IPS-18c (cell line): ENCODE data around the gene GRHL3.

ENCODE experiments used
- H3K4me3 ChIP-seq: 2 replicates; pipeline ENCODE4 v1.7.0; 2013; ENCODE audit warnings: low read depth, mild to moderate bottlenecking, low read length, moderate library complexity; ENCODE audit not compliant: insufficient read depth
- H3K9me3 ChIP-seq: one replicate; pipeline ENCODE4 v1.6.1; 2013; ENCODE audit warnings: mild to moderate bottlenecking, low read length, moderate library complexity; ENCODE audit not compliant: control insufficient read depth, insufficient read depth

The GRHL3 gene

DNA sequence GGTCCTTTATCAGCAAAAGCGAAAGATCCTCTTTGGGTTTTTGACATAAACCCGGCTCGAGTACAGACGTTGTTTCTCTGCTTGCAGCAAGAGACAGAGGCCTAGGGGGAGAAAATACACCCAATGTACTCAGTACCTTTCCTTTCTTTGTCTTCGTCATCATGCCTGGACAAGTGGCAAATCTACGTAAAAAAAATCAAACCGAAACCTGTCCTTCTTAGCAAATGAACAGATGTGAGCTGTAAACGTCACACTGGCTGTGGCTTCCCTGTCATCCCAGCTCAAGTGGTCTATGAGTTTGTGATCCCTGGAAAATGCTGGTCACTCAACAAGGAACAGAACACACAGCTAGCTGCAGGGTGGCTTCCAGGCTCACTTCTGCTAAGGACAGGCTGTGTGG, 54.6 kb downstream of the GRHL3 start:
- Histone ChIP-seq H3K9me3 (no peaks in the 10 kb centered on the region), H3K4me3 (no peak overlapping the region)

DNA sequence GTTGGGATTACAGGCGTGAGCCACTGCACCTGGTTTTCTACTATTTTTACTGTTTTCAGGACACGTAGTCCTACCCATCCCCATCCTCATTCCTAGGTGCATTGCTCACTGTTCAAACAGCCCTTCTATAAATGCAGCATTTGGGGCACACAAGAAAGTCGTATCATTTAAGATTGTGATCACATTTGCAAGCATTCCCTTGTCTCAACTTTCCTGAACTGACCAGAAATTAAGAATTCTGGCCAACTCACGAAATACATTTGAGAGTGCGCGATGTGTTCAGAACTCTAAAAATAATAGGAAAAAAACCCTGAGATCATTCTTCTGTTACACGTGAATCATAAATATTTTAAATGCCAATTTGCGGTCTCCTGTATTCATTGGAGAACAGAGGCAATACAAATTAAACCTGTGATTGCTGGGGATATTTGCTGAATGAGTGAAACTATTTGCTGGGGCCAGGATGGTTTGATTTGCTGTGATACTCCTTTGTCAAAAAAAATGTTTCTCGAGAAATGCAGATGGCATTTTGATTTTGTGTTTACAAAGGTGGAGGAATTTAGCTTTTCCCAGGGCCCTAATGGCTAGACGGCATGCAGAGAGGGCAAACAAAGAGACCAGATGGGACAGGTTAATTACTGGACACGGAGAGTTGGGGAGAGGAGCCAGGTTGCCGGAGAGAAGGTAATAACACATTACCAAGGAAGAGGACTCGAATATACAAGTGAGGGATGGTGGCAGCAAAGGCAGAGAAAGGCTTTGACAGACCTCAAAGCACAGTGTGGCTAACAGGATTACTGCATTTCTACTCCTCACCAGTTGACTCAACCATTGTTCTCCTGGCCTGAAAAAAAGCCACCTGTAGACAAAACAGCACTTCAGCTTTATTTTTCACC, 56.0 kb downstream of the GRHL3 start:
- Histone ChIP-seq H3K4me3 (no peak overlapping the region), H3K9me3 (no peaks in the 10 kb centered on the region)

DNA sequence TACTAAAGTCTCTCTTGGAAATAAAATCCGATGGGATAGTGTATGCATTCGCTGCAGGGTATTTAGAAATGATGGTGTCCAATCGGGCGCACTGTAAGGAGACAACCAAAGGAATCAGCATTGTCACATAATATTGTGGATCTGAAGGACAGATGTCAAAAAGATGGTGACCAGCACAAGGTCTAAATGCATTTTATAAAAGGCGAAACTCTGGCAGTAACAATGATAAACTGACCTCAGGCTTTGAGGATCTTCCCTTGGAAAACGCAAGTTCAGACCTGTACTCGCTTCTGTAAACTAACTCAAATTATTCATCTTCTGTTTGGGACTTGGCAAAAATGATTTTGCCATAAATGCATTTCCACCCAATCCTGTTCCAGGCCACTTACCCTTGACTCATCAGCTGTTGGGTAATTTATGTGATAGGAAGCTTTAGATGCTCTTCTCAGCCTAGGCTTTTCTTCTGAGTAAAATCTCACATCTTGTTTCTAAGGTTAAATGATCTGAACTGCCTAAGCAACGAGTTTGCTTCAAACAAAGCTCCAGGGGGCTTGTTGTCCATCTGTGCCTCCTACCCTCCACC, 60.7 kb downstream of the GRHL3 start:
- no peaks in the 10 kb centered on the region for H3K9me3 ChIP-seq
- no peak overlapping the region for H3K4me3 ChIP-seq

DNA sequence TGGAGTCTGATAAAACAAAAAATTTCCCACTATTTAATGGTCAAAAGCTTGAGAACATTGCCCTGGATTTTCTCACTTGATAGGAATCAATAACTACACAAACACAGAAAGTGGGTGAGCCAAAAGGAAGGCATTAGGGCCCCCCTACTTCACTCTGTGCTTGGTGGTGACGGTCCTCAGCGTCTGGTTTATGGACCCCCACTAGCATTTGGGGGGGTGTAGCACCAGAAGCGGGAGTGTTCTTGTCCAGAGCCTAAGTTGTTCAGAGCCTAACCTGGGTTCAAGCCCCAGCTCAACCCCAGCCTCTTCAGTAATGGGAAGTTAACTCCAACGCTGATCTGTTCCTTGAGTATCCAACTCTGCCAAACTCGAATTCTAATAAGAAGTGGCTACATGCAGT, 61.4 kb downstream of the GRHL3 start:
- Histone ChIP-seq H3K9me3 (no peaks in the 10 kb centered on the region), H3K4me3 (no peak overlapping the region)

DNA sequence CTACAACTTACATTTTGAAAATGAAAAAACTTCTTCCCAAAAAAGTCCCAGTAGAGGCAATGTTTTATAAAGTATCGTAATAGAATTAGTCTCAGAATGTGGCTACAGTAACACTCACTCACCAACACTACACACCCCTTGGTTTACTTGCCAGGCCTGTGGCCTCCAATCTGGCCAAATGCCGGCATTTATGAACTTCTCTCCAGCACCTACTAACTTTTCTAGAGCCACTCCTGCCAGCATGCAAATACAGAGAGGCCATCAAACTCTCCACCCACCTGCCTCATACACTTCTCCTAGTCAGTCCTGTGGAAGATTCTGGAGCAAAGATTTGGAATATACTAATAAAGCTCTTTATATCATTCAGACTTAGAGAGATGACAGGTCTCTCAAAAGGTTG, 62.1 kb downstream of the GRHL3 start:
- Histone ChIP-seq H3K4me3 (no peak overlapping the region), H3K9me3 (no peaks in the 10 kb centered on the region)

DNA sequence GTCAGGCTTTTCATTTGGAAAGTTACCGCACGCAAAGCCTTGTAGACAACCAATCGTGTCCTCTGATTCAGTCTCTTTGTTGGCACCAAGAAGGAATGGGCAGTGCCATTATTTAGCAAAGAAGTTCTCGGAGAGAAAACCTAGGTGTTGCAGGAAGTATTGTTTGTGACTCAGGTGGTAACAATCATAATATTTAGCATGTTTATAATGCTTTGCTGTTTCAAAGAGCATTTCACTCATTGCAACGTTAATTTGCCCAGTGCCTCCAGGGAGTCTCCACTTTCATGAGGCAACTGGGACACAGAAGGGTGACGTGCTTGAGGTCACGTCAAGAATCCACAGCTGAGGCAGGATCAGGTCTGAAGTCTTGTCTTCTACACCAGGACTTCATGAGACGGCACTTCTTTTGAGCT, 63.0 kb downstream of the GRHL3 start:
- no peaks in the 10 kb centered on the region for H3K9me3 ChIP-seq
- no peak overlapping the region for H3K4me3 ChIP-seq

DNA sequence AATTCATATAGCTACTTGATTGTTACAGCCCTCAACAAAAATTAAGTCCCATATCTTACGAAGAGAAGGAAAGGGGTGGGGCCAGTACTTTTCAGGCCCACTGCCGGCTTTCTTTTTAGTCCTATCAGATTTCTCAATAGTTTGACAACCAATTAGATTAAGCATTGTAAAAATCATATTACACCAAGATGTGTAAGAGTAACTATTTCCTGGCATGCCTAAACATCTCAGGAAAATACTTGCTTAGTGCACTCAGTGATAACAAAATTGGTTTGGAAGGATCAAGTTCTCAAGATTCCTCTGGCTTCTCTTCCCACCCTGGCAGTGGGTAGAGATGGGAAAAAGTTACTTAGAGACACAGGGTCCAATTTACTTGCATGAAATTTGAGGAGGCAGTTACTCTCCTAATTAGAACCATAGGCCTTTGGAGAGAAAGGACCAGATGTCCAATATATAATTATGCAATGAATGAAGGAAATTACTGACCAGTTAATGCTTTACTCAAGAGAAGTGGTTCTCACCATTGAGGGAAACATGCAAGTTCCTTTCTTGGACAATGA, 64.3 kb downstream of the GRHL3 start:
- H3K4me3 ChIP-seq: no peak overlapping the region
- H3K9me3 ChIP-seq: no peaks in the 10 kb centered on the region

DNA sequence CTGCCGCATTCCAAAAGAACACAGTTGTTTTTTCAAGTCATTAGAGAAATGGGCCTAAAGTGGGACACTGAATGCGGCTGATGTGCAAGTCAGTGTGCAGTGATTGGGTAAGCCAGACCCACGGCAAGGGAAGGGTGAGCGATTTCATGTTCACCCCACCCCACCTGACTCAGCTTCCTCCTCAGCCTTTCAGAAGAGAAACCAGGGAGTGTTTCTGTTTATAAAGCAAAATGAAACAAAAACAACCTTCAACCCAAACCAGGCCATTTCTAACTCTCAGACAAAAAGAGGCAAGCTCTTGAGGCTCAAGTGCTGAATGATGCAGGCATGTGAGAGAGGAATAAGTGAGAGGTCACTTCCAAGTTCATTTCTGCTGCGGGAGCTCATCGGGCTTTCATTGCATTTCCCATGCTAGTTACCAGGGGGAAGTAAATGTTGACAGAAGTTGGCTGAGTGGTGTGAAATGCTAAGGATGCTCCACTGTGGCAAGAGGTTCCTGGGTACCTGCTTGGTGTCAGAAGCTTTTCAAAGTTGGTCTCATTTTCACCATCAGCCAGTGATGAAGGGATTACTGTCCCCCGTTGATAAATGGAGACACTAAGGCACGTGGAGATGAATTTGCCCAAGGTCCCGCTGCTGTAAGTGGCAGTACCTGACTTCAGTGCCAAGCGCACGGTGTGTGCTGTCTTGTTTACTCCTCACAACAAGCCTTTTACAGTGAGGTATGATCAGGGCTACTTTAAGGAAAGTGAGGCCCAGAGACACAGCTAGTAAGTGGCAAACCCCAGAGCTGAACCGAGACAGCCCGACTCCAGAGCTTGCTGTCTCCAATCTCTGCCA, 65.3 kb downstream of the GRHL3 start:
- Histone ChIP-seq H3K4me3 (no peak overlapping the region), H3K9me3 (no peaks in the 10 kb centered on the region)

DNA sequence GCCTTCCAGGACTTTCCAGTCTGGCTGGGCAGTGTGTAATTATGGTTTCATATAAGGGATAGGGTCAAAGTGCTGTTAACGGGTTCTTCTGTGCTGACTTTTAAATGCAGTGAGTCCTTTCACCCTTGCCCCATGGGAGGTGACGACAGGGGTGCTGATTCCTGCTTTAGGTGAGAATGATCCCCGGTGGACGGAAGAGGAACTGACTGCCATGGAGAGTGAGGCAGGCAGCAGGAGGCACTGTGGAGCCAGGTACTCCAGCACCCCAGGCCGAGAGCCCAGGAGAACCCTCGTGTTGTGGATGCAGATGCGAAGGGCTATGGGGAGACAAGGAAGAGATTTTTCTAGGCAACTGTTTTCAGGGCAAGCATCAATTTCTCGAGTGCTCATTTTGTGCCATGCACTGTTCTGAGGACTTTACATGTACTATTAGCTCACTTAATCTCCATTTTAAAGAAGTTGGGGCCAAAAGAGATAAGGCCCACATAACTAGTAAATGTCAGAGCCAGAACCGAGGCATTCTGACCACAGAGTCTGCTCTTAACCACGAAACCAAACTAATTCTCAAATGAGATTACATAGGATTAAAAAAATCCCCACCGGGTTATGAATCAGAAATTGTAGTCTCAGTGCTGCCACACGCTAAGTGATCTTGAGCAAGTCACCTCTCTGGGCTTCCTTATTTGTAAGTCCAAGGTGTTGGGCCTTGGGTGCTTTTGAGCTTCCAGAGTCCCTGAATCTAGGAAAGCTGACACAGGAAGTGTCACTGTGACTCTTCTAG, 66.2 kb downstream of the GRHL3 start:
- no peak overlapping the region for H3K4me3 ChIP-seq
- no peaks in the 10 kb centered on the region for H3K9me3 ChIP-seq

DNA sequence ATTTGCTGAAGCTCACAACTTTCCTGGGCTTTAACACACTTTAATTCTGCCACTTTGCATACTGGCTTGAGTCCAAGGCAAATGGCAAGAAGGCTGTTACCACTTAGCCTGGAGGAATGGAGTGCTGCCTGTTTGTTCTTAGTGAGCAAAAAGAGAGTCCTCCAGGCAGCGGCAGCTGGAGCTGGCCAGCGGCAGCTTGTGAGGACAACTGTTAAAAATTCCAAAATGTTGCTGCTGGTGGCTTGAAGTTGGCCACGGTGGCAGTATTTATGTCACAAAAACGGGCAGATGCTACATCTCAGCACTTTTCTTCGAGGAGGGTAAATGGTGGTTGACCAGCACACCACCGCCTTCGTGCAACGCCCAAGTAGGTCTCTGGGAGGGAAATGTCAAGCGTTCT, 67.1 kb downstream of the GRHL3 start:
- H3K4me3 ChIP-seq: no peak overlapping the region

DNA sequence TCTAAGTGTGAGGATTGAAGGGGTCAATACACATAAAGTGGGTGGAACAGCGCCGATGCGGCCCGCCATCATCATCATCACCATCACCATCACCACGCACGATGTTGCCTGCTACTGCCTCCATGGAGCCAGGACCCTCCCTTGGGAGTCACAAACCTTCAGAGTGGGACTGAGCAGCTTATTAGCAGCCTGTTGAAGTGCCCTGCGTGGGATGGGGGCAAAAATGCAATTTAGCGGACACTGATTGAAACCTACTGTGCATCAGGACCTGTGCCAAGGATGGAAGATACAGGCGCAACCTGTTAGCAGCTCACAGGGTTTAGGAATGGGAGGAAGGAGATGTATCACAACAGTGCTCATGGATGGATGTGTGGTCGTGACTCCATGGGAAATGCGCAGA, 67.8 kb downstream of the GRHL3 start:
- Histone ChIP-seq H3K4me3 (no peak overlapping the region), H3K9me3 (no peaks in the 10 kb centered on the region)

More for the DNA sequence above, 67.1 kb downstream of the GRHL3 start:
- no peaks in the 10 kb centered on the region for H3K9me3 ChIP-seq

DNA sequence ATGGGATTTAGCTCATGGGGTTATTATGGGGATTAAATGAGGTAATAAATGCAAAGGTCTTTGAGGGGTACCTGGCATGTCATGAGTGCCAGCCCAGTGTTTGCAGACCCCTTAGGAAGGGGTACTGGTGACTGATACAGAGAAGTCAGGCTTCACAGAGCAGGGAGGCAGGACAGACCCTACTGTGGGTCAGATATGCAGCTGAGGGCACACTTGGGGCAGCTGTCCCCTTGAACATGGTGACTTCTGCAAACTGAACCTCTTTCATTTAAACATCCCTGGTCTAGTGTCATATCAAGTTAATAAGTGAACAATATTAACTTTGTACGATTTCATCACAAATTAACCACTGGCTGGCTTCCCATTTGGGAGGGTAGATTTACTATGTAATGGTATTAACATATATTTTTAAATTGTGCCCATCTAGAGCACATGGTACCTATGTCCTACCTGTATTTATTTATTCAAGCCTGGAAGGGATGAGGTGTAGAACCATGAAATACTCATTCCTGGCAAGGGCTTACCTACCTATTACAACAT, 68.5 kb downstream of the GRHL3 start:
- H3K9me3 ChIP-seq: no peaks in the 10 kb centered on the region
- no peak overlapping the region for H3K4me3 ChIP-seq

DNA sequence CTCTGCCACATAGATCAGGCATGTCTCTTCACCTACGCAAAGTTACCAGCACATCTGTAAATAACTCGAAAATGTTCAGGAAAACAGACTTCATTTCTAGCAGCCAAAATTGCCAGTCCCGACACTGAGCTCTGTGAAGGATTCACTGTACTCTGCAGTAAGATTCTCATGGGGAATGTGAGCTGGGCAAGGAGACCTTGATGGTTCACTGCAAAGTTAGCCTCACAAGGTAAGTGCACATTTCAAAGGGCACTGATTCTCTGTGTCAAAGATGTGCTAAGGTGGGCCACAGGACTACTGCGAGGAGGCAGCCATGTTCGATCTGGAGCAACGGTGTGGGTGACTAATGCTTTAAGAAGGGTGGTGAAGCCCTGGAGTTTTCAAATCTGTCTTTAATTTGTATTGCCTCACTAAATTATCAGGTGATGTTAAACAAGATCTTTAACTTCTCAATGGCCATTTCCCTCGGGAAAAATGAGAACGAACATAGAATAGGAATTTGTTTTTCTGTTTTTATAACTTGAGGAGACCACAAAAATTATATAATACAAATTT, 69.3 kb downstream of the GRHL3 start:
- no peaks in the 10 kb centered on the region for H3K9me3 ChIP-seq
- no peak overlapping the region for H3K4me3 ChIP-seq

DNA sequence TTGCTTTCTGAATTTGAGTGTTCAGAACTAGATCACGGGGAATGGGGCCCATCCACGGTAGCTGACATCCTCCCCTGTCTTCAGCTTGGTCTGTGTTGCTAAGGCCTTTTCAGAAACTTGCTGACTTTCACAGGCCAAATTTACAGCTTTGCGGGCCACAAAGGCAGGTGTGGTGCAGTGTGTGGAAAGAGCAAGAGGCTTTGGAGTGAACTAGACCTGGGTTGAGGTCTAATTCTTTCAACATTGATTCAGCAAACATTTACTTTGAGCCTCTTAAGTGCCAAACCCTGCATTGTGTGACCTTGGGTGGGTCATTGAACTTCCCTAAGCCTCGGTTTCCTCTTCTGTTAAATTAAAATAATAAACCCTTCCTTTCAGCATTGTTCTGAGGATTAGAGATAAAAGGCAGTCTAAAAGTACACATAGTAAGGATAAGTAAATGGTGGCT, 70.1 kb downstream of the GRHL3 start:
- Histone ChIP-seq H3K9me3 (no peaks in the 10 kb centered on the region), H3K4me3 (no peak overlapping the region)

DNA sequence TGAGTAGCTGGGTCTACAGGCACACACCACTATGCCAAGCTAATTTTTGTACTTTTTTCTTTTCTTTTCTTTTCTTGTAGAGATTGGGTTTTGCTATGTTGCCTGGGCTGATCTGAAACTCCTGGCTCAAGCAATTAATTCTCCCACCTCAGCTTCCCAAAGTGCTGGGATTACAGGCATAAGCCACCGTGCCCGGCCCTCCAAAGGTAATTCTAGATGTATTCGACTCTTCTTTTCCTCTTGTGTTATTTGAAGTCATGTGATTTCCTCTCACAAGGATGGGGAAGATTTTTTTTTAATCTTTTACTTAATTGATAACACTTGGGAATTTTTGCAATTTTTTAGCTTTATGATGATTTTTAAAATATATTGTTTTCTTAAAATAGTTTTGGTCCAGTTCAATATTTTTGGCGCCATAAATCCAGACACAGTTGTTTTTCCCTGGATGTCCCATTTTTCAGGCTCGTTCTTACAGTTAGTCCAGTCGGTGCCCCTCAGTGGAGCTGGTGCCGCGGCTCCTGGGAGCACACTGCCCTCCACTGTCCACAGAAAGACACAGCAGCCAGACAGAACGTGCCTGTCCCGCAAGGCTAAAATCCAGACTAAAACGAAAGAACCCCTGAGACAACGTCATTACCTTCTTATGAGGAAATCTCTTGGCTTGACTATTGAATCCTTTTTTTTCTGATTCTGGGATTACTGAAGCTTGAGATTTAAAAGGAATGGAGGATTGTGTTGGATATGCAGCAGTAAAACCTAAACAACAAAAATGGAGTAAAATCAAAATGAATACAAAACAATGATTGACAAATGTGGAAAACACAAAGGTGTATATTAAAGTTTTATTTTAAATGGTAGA, 72.0 kb downstream of the GRHL3 start:
- Histone ChIP-seq H3K4me3 (no peak overlapping the region), H3K9me3 (no peaks in the 10 kb centered on the region)
